ENCODE results near the gene GIMD1.

DNA sequence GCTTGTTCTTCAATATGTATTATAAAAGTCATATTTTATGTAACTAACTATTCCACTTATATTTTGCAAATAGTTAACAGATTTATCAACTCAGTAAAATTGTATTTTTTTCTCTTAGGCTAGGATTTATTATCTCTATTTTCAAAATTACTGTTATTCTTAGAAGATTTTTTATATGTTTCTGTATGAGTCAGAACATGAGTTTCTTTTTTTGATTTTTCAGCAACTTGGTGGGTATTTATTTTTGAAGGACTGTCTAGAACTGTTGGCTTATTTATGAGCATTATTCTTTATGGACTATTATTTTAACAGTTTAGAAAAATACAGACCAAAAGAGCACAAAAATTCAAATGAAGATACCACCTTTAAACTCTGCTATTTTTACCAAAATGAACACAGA lies 45.5 kb downstream of the GIMD1 start:
- TF ChIP-seq CTCF (IDR thresholded peaks at IDR 0.05) (no peak), POLR2A (IDR thresholded peaks at IDR 0.05; ENCODE audit: low read depth) (no peak)

Measured in esophagus muscularis mucosa (tissue), 3 donors.